ENCODE measurements around the gene PHF23.

- TF ChIP-seq EZH2 (IDR thresholded peaks at IDR 0.05) (no peak), CTCF (IDR thresholded peaks at IDR 0.05 in 2 of 3, conservative IDR thresholded peaks at IDR 0.05 in 1 of 3; ENCODE audit: borderline replicate concordance in 1 of 3, insufficient read depth in 1 of 3, low read depth in 2 of 3, low read length in 2 of 3) (no peak), SRF (IDR thresholded peaks at IDR 0.05; ENCODE audit: low read depth) (no peak), YY1 (IDR thresholded peaks at IDR 0.05; ENCODE audit: extremely low read depth, insufficient replicate concordance, low read depth, low read length) (no peak), MAX (IDR thresholded peaks at IDR 0.05) (no peak), RAD21 (IDR thresholded peaks at IDR 0.05; ENCODE audit: low read depth) (no peak), REST (IDR thresholded peaks at IDR 0.05; ENCODE audit: low read depth) (no peak), TCF7L2 (IDR thresholded peaks at IDR 0.05; ENCODE audit: borderline replicate concordance, extremely low read depth, insufficient read depth, insufficient read length) (no peak), ZFX (IDR thresholded peaks at IDR 0.05) (peak; percentile 24; the same call in 1 of the 2 replicates), ZBTB33 (IDR thresholded peaks at IDR 0.05; ENCODE audit: extremely low read depth, insufficient replicate concordance, low read length) (no peak)
These were observed 702 bp downstream of the PHF23 start for GRCh38 chr17:7238420-7239090.

All from HCT116 (cell line).